Measurements from ENCODE around the gene MLXIPL. TPM values are rescaled to one million over a fixed set of nuclear protein-coding genes. Genes with fewer than 3 reads are reported as not detected.
"Not testable (repeated sequence)": the region's sequence is repeated elsewhere in the genome, so short reads cannot be mapped to it uniquely, and the experiment has no call there.

MLXIPL gene
- total RNA-seq, 2 experiments from 2014 or later = not detected

DNA sequence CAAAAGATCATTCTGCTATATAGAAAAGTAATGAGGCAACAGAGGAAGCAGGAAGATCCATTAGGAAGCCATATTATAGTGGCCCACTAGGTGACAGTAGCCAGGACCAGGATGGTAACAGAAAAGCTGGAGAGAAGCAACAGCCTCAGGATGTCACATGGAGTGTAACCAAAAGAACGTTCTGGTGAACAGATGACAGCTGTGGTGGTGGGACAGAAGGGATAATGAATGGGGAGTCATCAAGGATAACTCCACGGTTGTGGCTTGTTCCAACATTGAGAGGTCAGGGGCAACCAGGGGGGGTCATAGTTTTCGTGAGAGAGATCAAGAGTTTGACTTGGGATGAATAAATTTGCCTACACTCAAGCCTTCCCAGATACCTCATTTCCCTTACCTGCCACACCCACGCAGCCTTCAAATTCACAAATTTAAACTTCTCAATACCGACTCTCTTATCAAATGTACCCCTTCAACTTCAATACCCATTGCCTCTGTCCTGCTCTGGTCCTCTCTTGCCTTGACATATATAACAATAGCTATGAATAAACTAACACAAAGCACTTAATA lies 55.2 kb downstream of the MLXIPL start:
- no peak overlapping the region for H3K27ac Mint-ChIP-seq
- POLR2A ChIA-PET = interaction anchor here (1.7 kb wide), 1 partner anchor 47 kb away, joined by 4 read pairs; the partner anchor contains the start of gene BAZ1B
- CTCF ChIA-PET = interaction anchor here (1.1 kb wide), 1 partner anchor 9 kb away, joined by 3 read pairs; the partner anchor contains the start of gene TBL2

DNA sequence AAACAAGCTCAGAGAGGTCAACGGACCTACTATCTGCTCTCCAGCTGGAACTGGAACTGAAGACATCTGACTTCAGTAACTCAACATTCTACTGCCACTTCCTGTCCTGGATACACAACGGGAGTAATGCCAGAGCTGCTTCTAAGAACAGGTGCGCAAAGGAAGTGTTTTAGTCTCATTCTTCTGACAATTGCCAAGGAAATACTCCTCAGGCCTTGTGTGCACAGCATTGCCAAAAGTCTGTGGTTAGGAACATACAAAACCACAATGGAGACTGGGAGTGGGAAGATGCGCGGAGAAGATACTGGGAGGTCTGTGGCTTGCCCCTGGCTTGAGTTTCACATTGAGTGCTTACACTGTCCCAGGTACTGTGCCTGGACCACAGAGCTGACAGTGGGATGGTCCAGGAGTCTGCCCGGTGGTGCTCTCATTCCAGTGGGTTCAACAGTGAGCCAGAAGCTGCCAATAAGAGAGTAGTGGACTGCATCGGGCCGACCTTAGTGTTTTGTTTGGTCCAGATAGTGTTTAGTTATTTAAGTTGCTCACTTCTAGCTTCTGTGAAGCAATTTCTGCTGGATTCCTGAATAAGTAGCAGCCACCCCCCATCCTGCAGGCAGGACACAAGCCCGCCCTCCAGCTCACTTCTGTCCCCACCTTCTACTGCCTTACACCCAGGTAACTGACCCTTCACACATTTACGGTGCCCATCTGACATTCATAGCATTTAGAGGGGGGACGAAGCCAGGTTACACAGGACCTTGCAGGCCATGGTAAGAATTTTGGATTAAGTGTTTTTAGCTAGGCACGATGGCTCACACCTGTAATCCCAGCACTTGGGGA lies 56.3 kb downstream of the MLXIPL start:
- POLR2A ChIA-PET = interaction anchor here (0.6 to 1.7 kb wide), 3 partner anchors 11 to 46 kb away, joined by 3 to 4 read pairs (median 4); partner anchors contain the start of gene BAZ1B
- Mint-ChIP-seq H3K36me3 (ENCODE audit: low read depth) (peaks cover 35% of the 10 kb centered on the region), H3K9me3 (ENCODE audit: insufficient read depth) (no peaks in the 10 kb centered on the region), H3K27me3 (ENCODE audit: low read depth) (no peaks in the 10 kb centered on the region), H3K27ac (no peak overlapping the region), H3K4me3 (no peak overlapping the region), H3K4me1 (ENCODE audit: low read depth) (peaks cover 31% of the 10 kb centered on the region)
- ATAC-seq = no peak
- no peak for DNase-seq
- CTCF ChIA-PET = interaction anchor here (1.4 to 2.3 kb wide), 3 partner anchors 11 to 117 kb away, joined by 3 to 5 read pairs (median 3); partner anchors contain the start of gene BCL7B

More for the DNA sequence above, 55.2 kb downstream of the MLXIPL start:
- no peaks in the 10 kb centered on the region for H3K9me3 Mint-ChIP-seq (ENCODE audit: insufficient read depth)
- H3K27me3 Mint-ChIP-seq (ENCODE audit: low read depth) = no peaks in the 10 kb centered on the region
- H3K4me3 Mint-ChIP-seq = no peak overlapping the region
- H3K36me3 Mint-ChIP-seq (ENCODE audit: low read depth) = peaks cover 44% of the 10 kb centered on the region
- ATAC-seq (no peak), DNase-seq (no peak)
- peaks cover 31% of the 10 kb centered on the region for H3K4me1 Mint-ChIP-seq (ENCODE audit: low read depth)

DNA sequence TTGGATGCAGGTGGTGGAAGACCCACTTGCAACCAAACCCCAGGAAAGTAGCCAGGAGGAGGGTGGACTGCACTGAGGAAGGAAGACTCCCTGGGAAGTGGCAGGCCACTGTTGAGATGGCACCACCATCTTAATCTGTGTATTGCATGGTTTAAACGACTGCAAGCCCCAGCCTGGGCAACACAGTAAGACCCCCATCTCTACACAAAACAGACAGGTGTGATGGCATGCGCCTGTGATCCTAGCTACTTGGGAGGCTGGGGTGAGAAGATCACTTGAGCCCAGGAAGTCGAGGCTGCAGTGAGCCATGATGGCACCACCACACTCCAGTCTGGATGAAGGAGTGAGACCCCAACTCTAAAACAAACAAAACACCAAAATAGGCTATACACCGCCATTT lies 57.2 kb downstream of the MLXIPL start:
- H3K27me3 Mint-ChIP-seq (ENCODE audit: low read depth) = no peaks in the 10 kb centered on the region
- peaks cover 25% of the 10 kb centered on the region for H3K36me3 Mint-ChIP-seq (ENCODE audit: low read depth)
- ATAC-seq (no peak), DNase-seq (no peak)
- H3K4me1 Mint-ChIP-seq (ENCODE audit: low read depth) = peaks cover 31% of the 10 kb centered on the region
- POLR2A ChIA-PET = interaction anchor here (1.7 kb wide), 1 partner anchor 45 kb away, joined by 4 read pairs; the partner anchor contains the start of gene BAZ1B
- H3K9me3 Mint-ChIP-seq (ENCODE audit: insufficient read depth) = no peaks in the 10 kb centered on the region
- H3K27ac Mint-ChIP-seq = no peak overlapping the region
- H3K4me3 Mint-ChIP-seq = no peak overlapping the region
- CTCF ChIA-PET = interaction anchor here (0.9 to 2.3 kb wide), 6 partner anchors 10 to 116 kb away, joined by 3 to 5 read pairs (median 4); partner anchors contain the start of gene BCL7B

DNA sequence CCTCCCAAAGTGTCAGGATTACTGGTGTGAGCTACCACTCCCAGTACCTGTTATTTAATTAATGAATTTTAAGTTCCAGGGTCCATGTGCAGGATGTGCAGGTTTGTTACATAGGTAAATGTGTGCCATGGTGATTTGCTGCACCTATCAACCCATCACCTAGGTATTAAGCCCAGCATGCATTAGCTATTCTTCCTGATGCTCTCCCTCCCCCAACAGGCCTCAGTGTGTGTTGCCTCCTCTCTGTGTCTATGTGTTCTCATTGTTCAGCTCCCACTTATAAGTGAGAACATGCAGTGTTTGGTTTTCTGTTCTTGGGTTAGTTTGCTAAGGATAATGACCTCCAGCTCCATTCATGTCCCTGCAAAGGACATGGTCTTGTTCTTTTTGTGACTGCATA lies 57.9 kb downstream of the MLXIPL start:
- H3K9me3 Mint-ChIP-seq (ENCODE audit: insufficient read depth); H3K27me3 Mint-ChIP-seq (ENCODE audit: low read depth); ATAC-seq; DNase-seq: not testable (repeated sequence)
- peak overlapping the region; percentile 59 for H3K4me3 Mint-ChIP-seq
- ChIA-PET POLR2A (interaction anchor here (0.7 to 1.7 kb wide), 3 partner anchors 9 to 46 kb away, joined by 3 to 8 read pairs (median 6); partner anchors contain the start of gene BCL7B), CTCF (interaction anchor here (0.8 to 2.3 kb wide), 8 partner anchors 12 to 159 kb away, joined by 3 to 5 read pairs (median 5); partner anchors contain the start of genes BAZ1B and TBL2)
- H3K4me1 Mint-ChIP-seq (ENCODE audit: low read depth) = peaks cover 31% of the 10 kb centered on the region
- H3K27ac Mint-ChIP-seq = peak overlapping the region; percentile 71
- H3K36me3 Mint-ChIP-seq (ENCODE audit: low read depth) = peaks cover 23% of the 10 kb centered on the region

DNA sequence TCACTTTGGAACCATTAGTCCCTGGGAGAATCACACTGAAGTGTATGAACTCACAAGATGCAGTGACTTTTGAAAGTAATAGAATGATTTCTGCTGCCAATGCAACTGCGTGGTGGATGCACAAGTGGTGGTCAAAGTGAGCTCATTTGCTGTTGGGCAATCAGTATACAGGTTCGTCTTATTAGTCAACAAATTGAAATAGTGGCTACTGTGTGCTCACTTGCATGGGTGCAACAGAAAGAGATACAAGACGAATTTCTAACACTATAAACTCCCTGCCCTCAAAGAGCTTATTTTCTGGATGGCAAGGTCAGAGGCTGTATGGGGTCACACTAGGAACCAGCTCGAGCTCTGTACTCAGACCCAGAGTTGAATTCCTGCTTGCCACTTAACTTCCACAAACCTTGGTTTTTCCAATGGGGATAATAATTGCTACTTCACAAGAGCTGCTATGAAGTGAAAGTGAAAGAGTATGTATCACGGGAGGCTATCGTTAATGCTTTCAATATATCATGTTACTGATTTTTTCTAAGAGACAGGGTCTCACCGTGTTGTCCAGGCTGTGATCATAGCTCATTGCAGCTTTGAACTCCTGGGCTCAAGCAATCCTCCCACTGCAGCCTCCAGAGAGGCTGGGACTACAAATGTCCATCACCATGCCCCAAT lies 58.5 kb downstream of the MLXIPL start:
- Mint-ChIP-seq H3K9me3 (ENCODE audit: insufficient read depth) (no peaks in the 10 kb centered on the region), H3K4me3 (peak overlapping the region; percentile 59), H3K4me1 (ENCODE audit: low read depth) (peaks cover 31% of the 10 kb centered on the region), H3K36me3 (ENCODE audit: low read depth) (peaks cover 19% of the 10 kb centered on the region), H3K27ac (peak overlapping the region; percentile 71), H3K27me3 (ENCODE audit: low read depth) (peaks cover under 1% of the 10 kb centered on the region)
- no peak for DNase-seq
- POLR2A ChIA-PET = interaction anchor here (0.7 to 1.7 kb wide), 4 partner anchors 9 to 45 kb away, joined by 3 to 8 read pairs (median 6); partner anchors contain the start of genes BCL7B and TBL2
- peak; percentile 35 for ATAC-seq
- CTCF ChIA-PET = interaction anchor here (0.8 to 2.3 kb wide), 7 partner anchors 13 to 160 kb away, joined by 3 to 5 read pairs (median 5); partner anchors contain the start of genes BAZ1B and TBL2

DNA sequence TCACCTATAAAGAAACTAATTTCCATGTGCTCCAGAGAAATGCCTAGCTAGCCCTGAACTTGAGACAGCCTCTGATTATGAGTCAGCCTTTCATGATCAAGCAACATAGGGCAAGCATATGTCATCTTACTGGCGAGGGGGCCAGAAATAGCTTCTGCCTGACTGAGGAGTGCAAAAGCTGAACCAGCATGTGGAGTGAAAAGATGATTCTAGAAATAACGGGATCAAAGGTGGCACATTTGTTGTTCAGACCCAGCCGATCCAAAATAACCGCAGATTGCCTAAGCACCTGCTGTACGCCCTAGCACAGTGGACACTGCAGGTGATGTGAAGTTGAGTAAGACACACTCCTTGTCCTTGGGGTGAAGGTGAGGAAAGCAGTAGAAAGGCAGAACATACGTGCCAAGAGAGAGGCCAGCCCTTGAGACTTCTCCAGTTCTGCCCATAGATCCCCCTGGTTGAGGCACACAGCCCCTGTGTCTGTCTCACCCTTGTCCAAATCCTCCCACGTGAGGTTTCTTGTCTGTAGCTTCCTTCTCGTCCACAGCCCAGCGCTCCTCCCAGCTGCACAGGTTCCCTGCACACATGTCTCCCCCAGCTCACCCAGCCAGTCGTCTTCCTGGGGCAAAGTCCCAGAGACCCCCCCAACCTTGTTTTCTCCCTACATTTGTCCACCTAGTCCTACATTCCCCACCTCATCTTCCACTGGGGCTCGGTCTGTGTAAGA lies 64.0 kb downstream of the MLXIPL start:
- ChIA-PET POLR2A (interaction anchor here (1.5 to 1.6 kb wide), 2 partner anchors 18 to 35 kb away, joined by 4 to 6 read pairs; partner anchors contain the start of gene TBL2), CTCF (interaction anchor here (1.3 kb wide), 1 partner anchor 47 kb away, joined by 6 read pairs; no protein-coding TSS in a partner anchor)
- peaks cover 12% of the 10 kb centered on the region for H3K36me3 Mint-ChIP-seq (ENCODE audit: low read depth)
- no peak overlapping the region for H3K27ac Mint-ChIP-seq
- peaks cover 6% of the 10 kb centered on the region for H3K27me3 Mint-ChIP-seq (ENCODE audit: low read depth)
- DNase-seq = no peak
- peaks cover 15% of the 10 kb centered on the region for H3K4me1 Mint-ChIP-seq (ENCODE audit: low read depth)
- H3K9me3 Mint-ChIP-seq (ENCODE audit: insufficient read depth) = no peaks in the 10 kb centered on the region
- H3K4me3 Mint-ChIP-seq = no peak overlapping the region
- no peak for ATAC-seq

DNA sequence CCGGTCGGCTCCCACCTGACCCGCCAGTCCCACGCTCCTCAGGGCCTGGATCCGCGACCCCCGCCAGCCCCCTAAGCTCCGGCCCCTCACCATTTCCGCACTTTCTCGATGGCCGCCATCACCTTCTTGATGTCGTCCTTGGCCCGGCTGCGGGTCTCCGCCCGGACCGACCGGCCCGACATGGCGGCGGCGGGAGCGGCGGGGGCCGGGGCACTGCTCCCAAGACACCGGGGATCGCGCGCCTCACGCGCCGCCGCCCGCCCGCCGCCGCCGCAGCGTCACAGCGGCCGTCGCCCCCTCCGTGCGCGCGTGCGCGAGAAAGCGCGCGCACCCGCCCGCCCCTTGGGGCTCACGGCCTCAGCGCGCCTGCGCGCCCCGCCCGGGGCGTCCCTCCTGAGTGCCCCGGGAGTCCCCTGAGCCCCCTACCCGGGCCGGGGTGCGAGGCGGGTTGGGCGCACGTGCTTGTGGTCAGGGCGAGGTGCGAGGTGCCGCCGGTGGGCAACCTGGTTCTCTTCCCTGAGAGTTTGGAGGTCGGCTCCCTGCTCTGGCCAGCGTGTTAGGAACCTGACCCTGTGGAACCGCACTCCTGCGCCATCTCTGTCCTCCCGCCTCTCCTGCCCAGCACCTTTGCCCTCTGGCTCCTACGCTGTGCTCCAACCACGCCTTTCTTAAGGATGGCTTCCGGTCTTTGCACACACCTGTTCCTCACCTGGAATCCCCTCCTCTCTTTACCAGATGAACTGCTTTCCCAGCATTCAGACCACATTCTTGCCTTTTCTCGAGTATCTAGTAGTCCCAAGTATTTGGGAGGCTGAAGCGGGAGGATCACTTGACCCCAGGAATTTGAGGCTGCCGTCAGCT lies 66.7 kb downstream of the MLXIPL start, which contains the start of gene BCL7B:
TSS of gene BCL7B (minus strand) at position 294 of the 861 bp plus-strand sequence. CDS start at position 182, 112 bp downstream.
- H3K9me3 Mint-ChIP-seq (ENCODE audit: insufficient read depth) = no peaks in the 10 kb centered on the region
- ChIA-PET POLR2A (interaction anchor here (0.7 to 3.7 kb wide), 11 partner anchors 8 to 181 kb away, joined by 3 to 50 read pairs (median 4); partner anchors contain the start of genes ABHD11, BAZ1B and TBL2), CTCF (interaction anchor here (0.7 to 1.3 kb wide), 4 partner anchors 10 to 106 kb away, joined by 3 to 5 read pairs (median 3); partner anchors contain the start of gene TBL2)
- DNase-seq (peak; percentile 78), ATAC-seq (peak; percentile 66)
- H3K4me3 Mint-ChIP-seq = peak within 1 kb of the TSS; percentile 90
- peak within 1 kb of the TSS; percentile 95 for H3K27ac Mint-ChIP-seq
- peaks cover 26% of the 10 kb centered on the region for H3K36me3 Mint-ChIP-seq (ENCODE audit: low read depth)
- H3K27me3 Mint-ChIP-seq (ENCODE audit: low read depth) = peaks cover 6% of the 10 kb centered on the region
- peaks cover 30% of the 10 kb centered on the region for H3K4me1 Mint-ChIP-seq (ENCODE audit: low read depth)

DNA sequence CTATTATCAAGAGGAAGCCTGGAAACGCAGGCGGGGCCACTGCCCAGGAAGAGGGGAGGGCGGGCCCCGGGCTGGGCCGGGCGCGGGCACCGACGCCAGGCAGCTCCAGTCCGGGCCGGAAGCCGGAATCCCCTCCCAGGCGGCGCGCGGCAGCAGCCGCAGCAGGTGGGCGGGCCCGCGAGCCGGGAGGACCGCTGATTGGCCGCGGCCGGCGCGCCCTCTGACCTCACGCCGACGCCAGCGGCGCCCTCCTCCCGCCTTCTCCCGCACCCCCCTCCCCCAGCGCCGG lies 67.3 kb downstream of the MLXIPL start:
- POLR2A ChIA-PET = interaction anchor here (0.6 to 3.7 kb wide), 11 partner anchors 9 to 182 kb away, joined by 3 to 50 read pairs (median 4); partner anchors contain the start of genes ABHD11, BAZ1B and TBL2

DNA sequence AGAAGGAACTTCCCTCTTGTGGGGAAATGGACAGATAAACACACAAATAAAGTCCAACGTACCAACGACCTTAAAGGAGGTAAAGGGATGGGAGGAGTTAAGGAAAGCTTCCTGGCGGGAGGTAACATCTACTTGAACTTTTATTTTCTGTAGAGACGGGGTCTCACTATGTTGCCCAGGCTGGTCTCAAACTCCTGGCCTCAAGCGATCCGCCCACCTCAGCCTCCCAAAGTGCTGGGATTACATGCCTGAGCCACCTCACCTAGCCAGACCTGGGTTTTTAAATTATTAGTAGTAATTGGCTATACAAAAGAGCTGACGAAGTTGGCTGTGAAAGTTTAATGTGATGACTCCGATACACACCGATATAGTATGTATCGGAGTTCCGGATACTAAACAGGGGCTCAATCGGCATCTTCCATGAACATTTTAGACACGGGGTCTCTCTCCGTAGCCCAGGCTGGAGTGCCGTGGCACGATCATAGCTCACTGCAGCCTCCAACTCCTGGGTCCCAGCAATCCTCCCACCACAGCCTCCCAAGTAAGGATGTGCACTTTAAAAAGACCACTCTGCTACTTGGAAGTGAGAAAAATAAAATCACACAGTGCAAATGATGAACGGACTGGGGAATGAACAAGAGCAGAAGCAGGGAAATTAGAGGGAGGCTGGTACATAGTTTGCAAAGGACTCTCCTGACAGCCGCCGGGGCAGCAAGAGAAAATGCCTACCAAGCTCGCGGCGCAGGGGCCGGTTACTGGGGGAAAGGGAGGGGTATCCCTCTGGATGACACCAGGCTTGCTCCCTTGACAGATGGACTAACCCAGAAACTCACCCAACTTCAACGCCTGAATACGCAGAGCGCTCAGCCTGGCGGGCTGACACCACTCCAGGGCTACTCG lies 67.9 kb downstream of the MLXIPL start:
- DNase-seq (no peak), ATAC-seq (no peak)
- H3K36me3 Mint-ChIP-seq (ENCODE audit: low read depth) = peaks cover 32% of the 10 kb centered on the region
- peak overlapping the region; percentile 90 for H3K4me3 Mint-ChIP-seq
- peaks cover 6% of the 10 kb centered on the region for H3K27me3 Mint-ChIP-seq (ENCODE audit: low read depth)
- ChIA-PET CTCF (interaction anchor here (0.7 to 1.3 kb wide), 7 partner anchors 11 to 105 kb away, joined by 3 to 5 read pairs (median 3); no protein-coding TSS in a partner anchor), POLR2A (interaction anchor here (0.6 to 3.7 kb wide), 11 partner anchors 8 to 182 kb away, joined by 3 to 50 read pairs (median 4); partner anchors contain the start of genes ABHD11, BAZ1B and TBL2)
- H3K9me3 Mint-ChIP-seq (ENCODE audit: insufficient read depth) = no peaks in the 10 kb centered on the region
- peak overlapping the region; percentile 81 for H3K27ac Mint-ChIP-seq
- H3K4me1 Mint-ChIP-seq (ENCODE audit: low read depth) = peaks cover 33% of the 10 kb centered on the region

More for the DNA sequence above, 67.3 kb downstream of the MLXIPL start:
- Mint-ChIP-seq H3K36me3 (ENCODE audit: low read depth) (peaks cover 31% of the 10 kb centered on the region), H3K4me1 (ENCODE audit: low read depth) (peaks cover 32% of the 10 kb centered on the region), H3K27me3 (ENCODE audit: low read depth) (peaks cover 6% of the 10 kb centered on the region), H3K4me3 (peak overlapping the region; percentile 90), H3K27ac (peak overlapping the region; percentile 95), H3K9me3 (ENCODE audit: insufficient read depth) (no peaks in the 10 kb centered on the region)
- ATAC-seq (peak; percentile 95), DNase-seq (peak; percentile 93)
- CTCF ChIA-PET = interaction anchor here (0.7 to 1.3 kb wide), 4 partner anchors 11 to 105 kb away, joined by 3 to 5 read pairs (median 4); no protein-coding TSS in a partner anchor
